GM21576 (cell line): ENCODE results near the gene NDUFS2.
A peak's percentile ranks its signal among the peaks of the same experiment; 100 is the strongest.
"Not testable (repeated sequence)": the region's sequence is repeated elsewhere in the genome, so short reads cannot be mapped to it uniquely, and the experiment has no call there.

ENCODE experiments used
- ATAC-seq: cut with Tn5 transposase; IDR thresholded peaks from one replicate; pipeline ENCODE4 v1.9.1; 2021; ENCODE audit warnings: mild to moderate bottlenecking, moderate library complexity; ENCODE audit not compliant: unreplicated experiment

NDUFS2 gene

GRCh38 chr1:161242313-161242712 lies 40.1 kb downstream of the NDUFS2 start:
- ATAC-seq, result no peak

GRCh38 chr1:161244888-161245287 lies 42.7 kb downstream of the NDUFS2 start:
- ATAC-seq, result no peak

DNA sequence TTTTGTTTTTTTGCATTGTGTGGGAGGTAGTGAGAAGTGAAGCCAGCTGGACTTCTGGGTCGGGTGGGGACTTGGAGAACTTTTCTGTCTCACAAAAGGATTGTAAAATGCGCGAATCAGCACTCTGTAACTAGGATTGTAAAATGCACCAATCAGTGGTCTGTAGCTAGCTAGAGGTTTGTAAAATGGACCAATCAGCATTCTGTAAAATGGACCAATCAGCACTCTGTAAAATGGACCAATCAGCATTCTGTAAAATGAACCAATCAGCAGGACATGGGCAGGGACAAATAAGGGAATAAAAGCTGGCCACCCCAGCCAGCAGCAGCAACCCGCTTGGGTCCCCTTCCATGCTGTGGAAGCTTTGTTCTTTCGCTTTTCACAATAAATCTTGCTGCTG lies 47.9 kb downstream of the NDUFS2 start:
- not testable (repeated sequence) for ATAC-seq

- ATAC-seq, result no peak
These were observed 48.7 kb downstream of the NDUFS2 start for GRCh38 chr1:161250829-161251228.

- no peak for ATAC-seq
These were observed 49.4 kb downstream of the NDUFS2 start for GRCh38 chr1:161251579-161251978.

DNA sequence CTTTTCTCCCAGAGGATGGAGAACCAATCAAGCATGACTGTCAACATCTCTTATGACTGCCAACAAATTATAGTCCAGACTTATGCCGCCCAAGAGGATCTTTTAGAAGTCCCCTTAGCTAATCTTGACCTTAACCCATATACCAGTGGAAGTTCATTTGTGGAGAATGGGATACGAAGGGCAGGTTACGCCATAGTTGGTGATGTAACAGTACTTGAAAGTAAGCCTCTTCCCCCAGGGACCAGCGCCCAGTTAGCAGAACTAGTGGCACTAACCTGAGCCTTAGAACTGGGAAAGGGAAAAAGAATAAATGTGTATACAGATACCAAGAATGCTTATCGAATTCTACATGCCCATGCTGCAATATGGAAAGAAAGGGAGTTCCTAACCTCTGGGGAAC lies 53.1 kb downstream of the NDUFS2 start:
- not testable (repeated sequence) for ATAC-seq

- ATAC-seq, result not testable (repeated sequence)
These were observed 53.9 kb downstream of the NDUFS2 start for GRCh38 chr1:161255955-161256520.

- ATAC-seq, result not testable (repeated sequence)
These were observed 54.9 kb downstream of the NDUFS2 start for GRCh38 chr1:161257109-161257508.

DNA sequence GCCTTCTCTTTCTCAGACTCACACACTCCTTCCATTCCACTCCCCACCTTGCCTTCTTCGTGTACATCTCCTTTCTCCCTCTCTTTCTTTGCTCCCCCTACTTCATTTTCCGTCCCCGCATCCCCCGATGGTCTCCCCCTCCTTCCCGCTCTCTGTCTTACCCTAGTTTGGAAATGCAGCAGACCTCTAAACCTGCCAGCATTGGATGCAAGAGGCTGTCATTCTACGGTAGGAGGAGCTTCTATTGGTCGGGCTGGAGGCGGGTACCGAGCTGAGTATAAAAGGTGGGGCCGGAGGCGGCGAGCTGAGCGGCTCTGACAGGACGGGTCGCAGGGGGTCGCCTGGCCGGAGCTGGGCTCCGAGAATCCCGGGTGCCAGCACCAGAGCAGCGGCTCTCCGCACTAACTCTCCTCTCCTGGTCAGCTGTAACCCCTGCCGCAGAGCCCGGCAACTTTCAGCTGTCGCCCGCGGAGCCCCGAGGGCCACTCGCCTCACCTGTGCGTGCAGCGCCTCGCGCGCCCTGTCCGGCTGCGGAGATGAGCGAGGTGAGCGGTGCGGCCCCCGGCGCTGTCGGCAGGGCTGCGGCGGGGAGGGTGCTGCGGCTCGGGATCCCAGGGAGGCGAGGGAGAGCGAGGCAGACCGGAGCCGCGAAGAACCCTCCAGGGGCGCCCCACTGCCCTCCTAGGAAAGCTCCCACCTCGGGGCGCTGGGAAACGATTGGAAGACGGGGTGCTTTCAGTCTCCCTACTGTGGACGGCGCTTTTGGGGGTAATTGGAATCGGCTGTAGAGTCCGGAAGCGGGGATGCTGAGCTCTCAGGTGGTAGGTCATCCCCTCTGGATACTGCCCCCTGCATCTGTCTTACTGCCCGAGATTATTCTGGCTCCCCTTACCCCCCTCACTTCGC lies 56.5 kb downstream of the NDUFS2 start, which contains the start of gene PCP4L1:
Gene PCP4L1 (plus strand): TSS at position 307 of the 906 bp plus-strand sequence. CDS start 230 bp downstream, at position 537.
- peak; percentile 63 for ATAC-seq

DNA sequence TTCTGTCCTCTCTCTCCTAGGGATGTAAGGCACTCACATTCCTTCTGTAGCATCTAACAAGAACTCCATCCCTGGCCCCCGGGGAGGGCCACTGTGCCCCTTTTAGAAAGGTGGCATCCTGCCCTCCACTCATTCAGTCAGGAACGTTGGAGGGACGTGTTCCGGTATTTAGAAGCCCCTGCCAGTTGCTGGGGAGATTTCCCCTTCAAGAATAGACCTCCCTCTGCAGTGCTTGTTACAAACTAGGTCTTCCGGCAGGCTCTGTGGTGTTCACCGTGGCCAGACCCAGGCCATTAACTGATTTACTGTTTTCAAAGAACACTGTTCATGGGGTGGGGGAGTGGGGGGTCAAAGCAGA lies 57.2 kb downstream of the NDUFS2 start:
- no peak for ATAC-seq

- no peak for ATAC-seq
These were observed 57.6 kb downstream of the NDUFS2 start for GRCh38 chr1:161259765-161260164.

DNA sequence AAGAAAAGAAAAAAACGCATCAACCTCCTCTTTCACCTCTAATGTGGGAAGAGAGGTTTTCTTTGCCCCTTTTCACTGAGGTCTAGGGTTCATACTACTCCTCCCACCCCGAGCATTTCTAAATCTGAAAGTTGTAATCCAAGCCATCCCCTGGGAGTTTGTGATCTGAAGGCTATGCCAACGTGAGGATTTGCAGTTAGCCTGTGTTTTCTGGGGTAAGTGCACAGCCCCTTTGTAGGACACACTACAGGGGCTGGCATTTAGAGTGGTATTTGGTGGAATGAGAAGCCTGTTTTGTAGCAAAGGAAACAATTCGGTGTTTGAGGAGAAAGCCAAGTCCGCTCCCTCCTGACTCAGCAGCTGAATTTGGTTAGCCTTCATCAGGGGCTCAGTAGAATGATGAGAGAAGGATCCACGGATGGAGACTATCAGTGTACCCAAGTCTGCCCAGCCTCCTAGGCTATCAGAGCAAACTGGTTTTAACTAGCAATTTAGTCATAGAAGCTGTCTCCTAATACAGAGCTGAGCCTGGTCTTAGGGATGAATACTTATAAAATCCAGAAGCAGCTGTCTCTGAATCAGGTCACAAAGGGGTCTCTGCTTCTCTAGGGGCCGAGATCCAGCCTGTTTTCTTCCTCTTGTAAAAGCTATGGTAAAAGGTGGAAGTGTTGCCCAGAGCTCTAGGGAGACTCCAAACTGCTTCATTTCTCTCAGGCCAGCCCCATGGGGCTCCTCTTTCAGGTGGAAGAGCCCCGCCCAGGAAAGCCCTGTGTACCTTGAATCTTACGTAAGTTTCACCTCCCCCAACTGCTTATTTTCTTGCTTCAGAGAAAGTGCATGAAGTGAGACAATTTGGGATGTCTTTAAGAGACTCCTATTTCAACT lies 58.5 kb downstream of the NDUFS2 start:
- ATAC-seq, result no peak

DNA sequence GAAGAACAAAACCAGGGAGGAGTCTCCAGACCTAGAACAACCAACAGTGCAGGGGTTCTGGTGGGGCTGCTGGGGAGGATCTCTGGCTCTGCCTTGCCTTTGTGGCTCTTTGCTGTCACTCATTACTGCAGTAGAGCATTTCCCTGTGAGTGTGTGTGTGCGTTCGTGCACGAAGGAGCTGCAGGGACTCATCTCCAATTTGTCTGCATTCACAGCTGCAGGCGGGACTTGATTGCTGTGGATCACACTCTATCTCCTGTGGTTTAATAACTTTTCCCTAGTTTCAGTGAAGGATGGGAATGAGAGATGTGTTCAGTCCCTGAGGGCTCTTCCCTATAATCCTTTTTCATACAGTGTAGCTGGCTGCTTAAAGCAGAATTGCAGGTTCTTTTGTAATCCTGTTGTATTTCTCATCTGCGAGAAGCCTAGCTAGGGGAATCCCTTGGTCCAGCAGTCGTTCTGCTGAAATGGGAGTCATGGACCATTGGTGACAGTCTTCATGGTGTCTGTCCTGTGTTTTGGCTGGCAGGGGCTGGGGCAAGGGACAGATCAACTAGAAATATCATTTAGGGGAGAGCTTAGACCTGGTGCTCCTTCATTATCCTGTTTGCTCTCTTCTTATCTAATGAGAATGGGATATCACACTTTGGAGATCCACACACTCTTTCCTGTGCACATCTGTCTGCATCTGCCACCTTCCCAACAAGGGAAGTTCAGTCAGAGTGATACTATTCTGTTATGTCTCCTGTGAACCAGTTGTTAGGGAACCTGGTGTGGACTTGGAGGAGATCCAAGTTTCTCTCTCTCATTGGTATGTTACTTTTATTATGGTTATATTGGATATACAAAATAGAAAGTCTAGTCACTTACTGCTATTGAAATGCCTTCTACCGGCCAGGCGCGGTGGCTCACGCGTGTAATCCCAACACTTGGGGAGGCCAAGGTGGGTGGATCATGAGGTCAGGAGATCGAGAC lies 59.4 kb downstream of the NDUFS2 start:
- no peak for ATAC-seq
